ENCODE measurements around the gene UCK1. TPM values are rescaled to one million over a fixed set of nuclear protein-coding genes. Genes with fewer than 3 reads are reported as not detected.

The UCK1 gene
- total RNA-seq, 1 donor from 2014 or later: 30.7 TPM

- H3K9me3 ChIP-seq (ENCODE audit: low read depth): no peaks in the 10 kb centered on the region
- H3K4me2 ChIP-seq: no peak overlapping the region
- Mint-ChIP-seq H3K4me3 (no peak overlapping the region), H3K36me3 (peaks cover 9% of the 10 kb centered on the region), H3K4me1 (no peaks in the 10 kb centered on the region), H3K9me3 (peaks cover 16% of the 10 kb centered on the region), H3K27ac (no peak overlapping the region), H3K27me3 (ENCODE audit: insufficient read depth, low read depth) (no peaks in the 10 kb centered on the region)
- H3K9ac ChIP-seq: no peak overlapping the region
- TF ChIP-seq CTCF (IDR thresholded peaks at IDR 0.05) (no peak), EZH2phosphoT487 (IDR thresholded peaks at IDR 0.05) (no peak), EZH2 (IDR thresholded peaks at IDR 0.05) (no peak)
- H2AFZ ChIP-seq (replicated peaks): no peak overlapping the region
- no peak for DNase-seq (ENCODE audit: low spot score)
- H4K20me1 ChIP-seq (ENCODE audit: low read depth): no peaks in the 10 kb centered on the region
- H3F3A ChIP-seq (ENCODE audit: low read depth): no peaks in the 10 kb centered on the region
- no peak overlapping the region for H3K27ac ChIP-seq
- H3K79me2 ChIP-seq (ENCODE audit: low read depth): no peaks in the 10 kb centered on the region
- H3K36me3 ChIP-seq: no peaks in the 10 kb centered on the region
- H3K4me3 ChIP-seq: no peak overlapping the region
- H3K4me1 ChIP-seq: no peaks in the 10 kb centered on the region
- no peaks in the 10 kb centered on the region for H3K27me3 ChIP-seq
Observed at GRCh38 chr9:131566158-131566557, 35.1 kb upstream of the UCK1 start.

- Histone ChIP-seq H3K27ac (no peak overlapping the region), H2AFZ (replicated peaks) (no peak overlapping the region), H4K20me1 (ENCODE audit: low read depth) (no peaks in the 10 kb centered on the region), H3K4me2 (no peak overlapping the region), H3K79me2 (ENCODE audit: low read depth) (no peaks in the 10 kb centered on the region), H3K4me3 (no peak overlapping the region), H3K9ac (no peak overlapping the region), H3F3A (ENCODE audit: low read depth) (no peaks in the 10 kb centered on the region), H3K4me1 (no peaks in the 10 kb centered on the region), H3K27me3 (no peaks in the 10 kb centered on the region), H3K36me3 (peaks cover 3% of the 10 kb centered on the region), H3K9me3 (ENCODE audit: low read depth) (peaks cover 5% of the 10 kb centered on the region)
- Mint-ChIP-seq H3K36me3 (peaks cover 8% of the 10 kb centered on the region), H3K4me1 (no peaks in the 10 kb centered on the region), H3K4me3 (no peak overlapping the region), H3K27me3 (ENCODE audit: insufficient read depth, low read depth) (no peaks in the 10 kb centered on the region), H3K9me3 (peaks cover 16% of the 10 kb centered on the region), H3K27ac (no peak overlapping the region)
- TF ChIP-seq EZH2phosphoT487 (IDR thresholded peaks at IDR 0.05) (no peak), CTCF (IDR thresholded peaks at IDR 0.05) (no peak), EZH2 (IDR thresholded peaks at IDR 0.05) (no peak)
- no peak for DNase-seq (ENCODE audit: low spot score)
Observed at GRCh38 chr9:131565369-131565768, 34.3 kb upstream of the UCK1 start.

GRCh38 chr9:131562032-131562959 lies 31.2 kb upstream of the UCK1 start:
- Histone ChIP-seq H3K79me2 (ENCODE audit: low read depth) (no peaks in the 10 kb centered on the region), H3K4me2 (no peak overlapping the region), H3K4me1 (no peaks in the 10 kb centered on the region), H3K4me3 (no peak overlapping the region), H2AFZ (replicated peaks) (no peak overlapping the region), H3K9me3 (ENCODE audit: low read depth) (peaks cover 12% of the 10 kb centered on the region), H3F3A (ENCODE audit: low read depth) (no peaks in the 10 kb centered on the region), H3K27me3 (no peaks in the 10 kb centered on the region), H3K9ac (no peak overlapping the region), H3K36me3 (peaks cover 3% of the 10 kb centered on the region), H4K20me1 (ENCODE audit: low read depth) (no peaks in the 10 kb centered on the region), H3K27ac (no peak overlapping the region)
- no peak overlapping the region for H3K4me3 Mint-ChIP-seq
- H3K27me3 Mint-ChIP-seq (ENCODE audit: insufficient read depth, low read depth): peaks cover under 1% of the 10 kb centered on the region
- no peaks in the 10 kb centered on the region for H3K4me1 Mint-ChIP-seq
- TF ChIP-seq EZH2phosphoT487 (IDR thresholded peaks at IDR 0.05) (no peak), CTCF (IDR thresholded peaks at IDR 0.05) (no peak), EZH2 (IDR thresholded peaks at IDR 0.05) (no peak)
- no peak overlapping the region for H3K27ac Mint-ChIP-seq
- peaks cover 18% of the 10 kb centered on the region for H3K9me3 Mint-ChIP-seq
- no peak for DNase-seq (ENCODE audit: low spot score)
- no peaks in the 10 kb centered on the region for H3K36me3 Mint-ChIP-seq
